Heart left ventricle (tissue), 16 donors: Measurements from ENCODE around the gene DNAJB4. TPM values are rescaled to one million over a fixed set of nuclear protein-coding genes. Genes with fewer than 3 reads are reported as not detected.

Experiments
- ATAC-seq, 4 donors: fragments of 200-7000 bp; cut with Tn5 transposase; one replicate each; pipeline ENCODE4 v1.9.1; 2020 to 2022; ENCODE audit warnings: moderate library complexity in 4 of 4, mild to moderate bottlenecking in 3 of 4, moderate number of reproducible peaks in 1 of 4
- DNase-seq, 5 donors: peaks; one replicate each; pipeline ENCODE4 v3.0.0-alpha.2; 2020
- H3K27ac ChIP-seq, 12 donors: fragments of 200-600 bp; sonication (generic) in 4 of 12; one replicate each; pipeline versions ENCODE4 v1.5.0 to v1.8.0; 2016 to 2022; ENCODE audit warnings: mild to moderate bottlenecking in 2 of 12
- H3K27me3 ChIP-seq, 9 donors: fragments of 200-600 bp; sonication (generic) in 2 of 9; one replicate each; pipeline versions ENCODE4 v1.5.1 to v1.8.0; 2016 to 2022; ENCODE audit warnings: mild to moderate bottlenecking in 3 of 9
- H3K36me3 ChIP-seq, 9 donors: fragments of 200-600 bp; sonication (generic) in 2 of 9; one replicate each; pipeline versions ENCODE4 v1.5.0 to v1.8.0; 2018 to 2022; ENCODE audit warnings: mild to moderate bottlenecking in 2 of 9
- H3K4me1 ChIP-seq, 12 donors: fragments of 200-600 bp; sonication (generic) in 4 of 12; one replicate each; pipeline versions ENCODE4 v1.5.0 to v1.8.0; 2016 to 2022; ENCODE audit warnings: mild to moderate bottlenecking in 3 of 12
- H3K4me3 ChIP-seq, 12 donors: fragments of 200-600 bp; sonication (generic) in 4 of 12; one replicate each; pipeline versions ENCODE4 v1.5.0 to v1.8.0; 2017 to 2022; ENCODE audit warnings: mild to moderate bottlenecking in 9 of 12, moderate library complexity in 4 of 12
- H3K9me3 ChIP-seq, 12 donors: fragments of 200-600 bp; sonication (generic) in 4 of 12; one replicate each; pipeline versions ENCODE4 v1.5.0 to v1.8.0; 2016 to 2022; ENCODE audit warnings: mild to moderate bottlenecking in 1 of 12
- CTCF ChIP-seq, 12 donors: fragments of 200-600 bp; sonication (generic) in 4 of 12; IDR thresholded peaks; one replicate each; pipeline versions ENCODE4 v1.5.0 to v1.8.0; 2018 to 2022; ENCODE audit warnings: antibody characterized with exemption in 12 of 12, mild to moderate bottlenecking in 5 of 12
- POLR2A ChIP-seq, 2 donors: fragments of 450-650 bp; IDR thresholded peaks; one replicate each; pipeline ENCODE4 v1.6.1; 2017; ENCODE audit warnings: antibody characterized with exemption in 2 of 2, mild to moderate bottlenecking in 2 of 2, moderate library complexity in 2 of 2
- WGBS, 4 donors: extraction: QIAGEN DNeasy Blood & Tissue Kit in 2 of 4; methylation state at CpG; one replicate each; pipeline versions ENCODE4 v1.1.5 to v1.1.7; 2013 to 2018; 5-methylcytosine and 5-hydroxymethylcytosine counted together
- intact Hi-C, 10 donors: fragments of 100-400 bp; cut with DNase I; formaldehyde crosslinking; loops; one replicate each; pipeline versions ENCODE4 v1.11.1 to v1.14.2; 2022
- polyA plus RNA-seq, 2 donors: library from polyadenylated mRNA; stranded (reverse); fragments of 200-250 nt; gene quantifications; one replicate each; pipeline ENCODE4 v1.2.3, GENCODE V29; 2013
- total RNA-seq, 9 donors: library from RNA; depleted of rRNA in 2 of 9; stranded (reverse); fragments of >200 nt in 2 of 9; fragmentation: NEBNext Ultra II Directional in 3 of 9; extraction: Animal tissue kit (Norgen Biotek cat#: 25700) in 3 of 9; gene quantifications; one replicate each; pipeline versions ENCODE4 v1.1.0 to v1.2.4, GENCODE V29; 2016 to 2023
- donor health status: ischemic (EF 13 %, LVEDD 7.1; RV severe dilation, severe dysfunction).
- donor health status: healthy with polysubstance abuse.
- donor health status: DM: no; HTN: yes; CAD: no.
- donor health status: DM: no; HTN: no; CAD: no.
- donor health status: ischemic (EF 25% LVEDD 6.9; RV normal size, moderate dysfunction).
- donor health status: ischemic (EF 25% LVEDD 5.7; RV mildly dilated, moderate dysfunction).
- donor health status: healthy.
- donor health status: DM: yes; HTN: yes; CAD: no.
- donor health status: ischemic (EF 35%, LVEDD 5.7; RV mildly dilated, moderate dysfunction).
- donor health status: nonischemic (EF 11% LVEDD 7.7; RV severe dilation, severe dysfunction).
- donor health status: DM: yes; HTN: yes; CAD: no.
- donor health status: PGD.
- donor health status: ischemic (EF 29% LVEDD 5.4; RV normal size, mild dysfunction).
- donor health status: nonischemic (EF 23%, LVEDD 6.1; RV moderate dilation, normal function).

The DNAJB4 gene
- total and polyA plus RNA-seq, 11 donors, result 35.2 to 190 (median 95.9) TPM

- Histone ChIP-seq H3K4me3 (no peak overlapping the region), H3K4me1 (peaks cover 2 to 30% (median 12%) of the 10 kb centered on the region in 12 donors), H3K9me3 (no peaks in the 10 kb centered on the region), H3K27me3 (no peaks in the 10 kb centered on the region), H3K36me3 (peaks cover 0 to 15% (median 4%) of the 10 kb centered on the region in 9 donors), H3K27ac (no peak overlapping the region)
- intact Hi-C loops, result no loop called here
- DNase-seq (no peak), ATAC-seq (no peak)
- 78 to 92% (median 82%) methylated on average over 2 of the region's 2 CpGs for WGBS, 4 donors
- TF ChIP-seq POLR2A (IDR thresholded peaks at IDR 0.05) (no peak), CTCF (IDR thresholded peaks at IDR 0.05) (no peak)
Measured at GRCh38 chr1:77989744-77990143, 15.0 kb upstream of the DNAJB4 start.

DNA sequence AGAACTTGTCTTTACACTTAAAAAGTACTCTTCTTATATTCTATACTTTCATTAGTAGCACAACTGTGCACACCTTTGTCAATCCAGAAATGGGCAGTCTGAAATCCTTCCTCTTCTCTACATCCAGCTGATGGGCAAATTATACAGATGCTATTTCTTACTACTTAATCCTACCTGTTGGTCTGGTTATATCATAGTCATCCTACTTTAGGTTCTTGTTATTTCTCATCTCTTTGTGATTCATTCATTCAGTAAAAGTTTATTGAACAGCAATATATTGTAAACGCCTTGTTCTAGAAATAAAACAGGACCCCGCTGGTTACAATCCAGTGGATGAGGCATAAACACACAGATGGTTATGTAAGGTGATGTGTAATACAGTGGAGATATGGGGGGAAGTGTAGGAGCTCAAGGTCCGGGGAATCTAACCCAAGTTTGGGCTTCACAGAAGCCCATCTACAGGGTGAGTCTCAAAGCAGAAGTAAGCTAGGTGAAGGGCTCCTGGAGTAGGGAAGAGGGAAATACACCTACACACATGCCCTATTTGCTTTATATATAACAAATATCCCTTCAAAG, 14.0 kb upstream of the DNAJB4 start:
- H3K4me1 ChIP-seq, result peaks cover 0 to 21% (median 6%) of the 10 kb centered on the region in 12 donors
- peaks cover 0 to 20% (median 7%) of the 10 kb centered on the region in 9 donors for H3K36me3 ChIP-seq
- ATAC-seq (no peak), DNase-seq (no peak)
- WGBS, 4 donors, result 94 to 98% (median 94%) methylated on average over 3 of the region's 3 CpGs
- no peak overlapping the region for H3K27ac ChIP-seq
- intact Hi-C loops, result no loop called here
- no peak overlapping the region for H3K4me3 ChIP-seq
- no peaks in the 10 kb centered on the region for H3K27me3 ChIP-seq
- no peaks in the 10 kb centered on the region for H3K9me3 ChIP-seq
- TF ChIP-seq CTCF (IDR thresholded peaks at IDR 0.05) (no peak), POLR2A (IDR thresholded peaks at IDR 0.05) (no peak)

- Histone ChIP-seq H3K9me3 (no peaks in the 10 kb centered on the region), H3K4me1 (peaks cover 0 to 19% (median 4%) of the 10 kb centered on the region in 12 donors), H3K27ac (no peak overlapping the region), H3K27me3 (no peaks in the 10 kb centered on the region), H3K4me3 (no peak overlapping the region), H3K36me3 (peaks cover 0 to 25% (median 8%) of the 10 kb centered on the region in 9 donors)
- ATAC-seq (no peak), DNase-seq (no peak)
- no peak for TF ChIP-seq CTCF (IDR thresholded peaks at IDR 0.05)
- intact Hi-C loops, result no loop called here
Measured at GRCh38 chr1:77991638-77992037, 13.1 kb upstream of the DNAJB4 start.

GRCh38 chr1:77994117-77994705, 10.5 kb upstream of the DNAJB4 start:
- H3K4me3 ChIP-seq, result no peak overlapping the region
- DNase-seq (no peak), ATAC-seq (no peak)
- H3K36me3 ChIP-seq, result peaks cover 0 to 25% (median 8%) of the 10 kb centered on the region in 9 donors
- H3K27ac ChIP-seq, result no peak overlapping the region
- 89 to 95% (median 92%) methylated on average over 3 of the region's 3 CpGs for WGBS, 4 donors
- H3K27me3 ChIP-seq, result no peaks in the 10 kb centered on the region
- intact Hi-C loops, result no loop called here
- H3K9me3 ChIP-seq, result no peaks in the 10 kb centered on the region
- TF ChIP-seq CTCF (IDR thresholded peaks at IDR 0.05) (no peak), POLR2A (IDR thresholded peaks at IDR 0.05) (no peak)
- peaks cover 0 to 4% (median 0%) of the 10 kb centered on the region in 12 donors for H3K4me1 ChIP-seq
